ENCODE measurements around the gene TENM4. TPM values are rescaled to one million over a fixed set of nuclear protein-coding genes. Genes with fewer than 3 reads are reported as not detected.
A peak's percentile ranks its signal among the peaks of the same experiment; 100 is the strongest.

The TENM4 gene
- polyA plus RNA-seq, 3 donors, result 0.31 to 1.7 TPM; not detected in 1

DNA sequence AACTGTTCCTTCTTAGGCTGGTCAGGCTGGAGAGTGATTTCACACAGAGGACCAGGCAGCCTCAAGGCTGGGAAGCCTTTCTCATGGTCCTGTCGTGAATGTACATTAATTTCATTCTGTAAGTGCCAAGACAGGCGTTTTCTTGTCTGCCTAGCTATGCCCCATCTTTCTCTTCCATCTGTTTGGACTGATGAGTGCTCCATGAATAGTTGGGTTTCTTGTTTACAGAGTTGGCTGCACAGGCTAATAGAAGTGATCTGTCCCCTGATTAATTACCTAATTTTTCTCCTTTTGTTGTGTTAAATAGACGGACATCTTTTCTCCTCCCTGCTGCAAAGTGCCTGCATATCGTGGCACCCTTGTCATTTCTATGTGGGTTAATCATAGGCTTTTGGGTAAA lies 730.4 kb downstream of the TENM4 start:
- DNase-seq, result no peak
- H3K9ac ChIP-seq (ENCODE audit: insufficient read depth, low read length, poor library complexity, severe bottlenecking), result no peak overlapping the region
- no peaks in the 10 kb centered on the region for H4K20me1 ChIP-seq (ENCODE audit: insufficient read depth, low read length)
- H3K4me3 Mint-ChIP-seq, result no peak overlapping the region
- H3K27me3 ChIP-seq (ENCODE audit: control insufficient read depth in 2 of 2, insufficient read depth in 2 of 2, low read length in 2 of 2), result no peaks in the 10 kb centered on the region
- no peaks in the 10 kb centered on the region for H3K79me2 ChIP-seq (ENCODE audit: insufficient read depth, low read length)
- H3K27ac ChIP-seq (ENCODE audit: low read depth in 1 of 2, low read length in 2 of 2), result no peak overlapping the region
- no peaks in the 10 kb centered on the region for H3K36me3 Mint-ChIP-seq
- no peak overlapping the region for H2AFZ ChIP-seq (ENCODE audit: insufficient read depth, low read depth, low read length, poor library complexity, severe bottlenecking)
- peaks cover 0 to 2% (median 0%) of the 10 kb centered on the region in 7 donors for H3K9me3 Mint-ChIP-seq
- WGBS (ENCODE audit: insufficient coverage), result 94% methylated on average over 2 of the region's 4 CpGs
- H3K9me3 ChIP-seq (replicated peaks in 1 of 2; ENCODE audit: control insufficient read depth in 1 of 2, insufficient read depth in 1 of 2, low read length in 2 of 2), result no peaks in the 10 kb centered on the region
- H3K4me1 ChIP-seq (ENCODE audit: control insufficient read depth in 1 of 2, insufficient read depth in 2 of 2, low read length in 2 of 2), result no peaks in the 10 kb centered on the region
- intact Hi-C loops (cut with micrococcal nuclease), result no loop called here
- TF ChIP-seq, protein P1, sequence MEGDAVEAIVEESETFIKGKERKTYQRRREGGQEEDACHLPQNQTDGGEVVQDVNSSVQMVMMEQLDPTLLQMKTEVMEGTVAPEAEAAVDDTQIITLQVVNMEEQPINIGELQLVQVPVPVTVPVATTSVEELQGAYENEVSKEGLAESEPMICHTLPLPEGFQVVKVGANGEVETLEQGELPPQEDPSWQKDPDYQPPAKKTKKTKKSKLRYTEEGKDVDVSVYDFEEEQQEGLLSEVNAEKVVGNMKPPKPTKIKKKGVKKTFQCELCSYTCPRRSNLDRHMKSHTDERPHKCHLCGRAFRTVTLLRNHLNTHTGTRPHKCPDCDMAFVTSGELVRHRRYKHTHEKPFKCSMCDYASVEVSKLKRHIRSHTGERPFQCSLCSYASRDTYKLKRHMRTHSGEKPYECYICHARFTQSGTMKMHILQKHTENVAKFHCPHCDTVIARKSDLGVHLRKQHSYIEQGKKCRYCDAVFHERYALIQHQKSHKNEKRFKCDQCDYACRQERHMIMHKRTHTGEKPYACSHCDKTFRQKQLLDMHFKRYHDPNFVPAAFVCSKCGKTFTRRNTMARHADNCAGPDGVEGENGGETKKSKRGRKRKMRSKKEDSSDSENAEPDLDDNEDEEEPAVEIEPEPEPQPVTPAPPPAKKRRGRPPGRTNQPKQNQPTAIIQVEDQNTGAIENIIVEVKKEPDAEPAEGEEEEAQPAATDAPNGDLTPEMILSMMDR (IDR thresholded peaks at IDR 0.05), result no peak
- H3K36me3 ChIP-seq (replicated peaks in 1 of 2; ENCODE audit: control insufficient read depth in 1 of 2, insufficient read depth in 2 of 2, low read length in 2 of 2), result no peaks in the 10 kb centered on the region
- no peak overlapping the region for H3K4me2 ChIP-seq (replicated peaks; ENCODE audit: extremely low read depth, low read length, poor library complexity, severe bottlenecking)
- H3K27me3 Mint-ChIP-seq (ENCODE audit: low read depth in 3 of 3), result peaks cover 5 to 8% (median 7%) of the 10 kb centered on the region in 3 donors
- H3K4me1 Mint-ChIP-seq, result no peaks in the 10 kb centered on the region
- H3K4me3 ChIP-seq (replicated peaks in 1 of 3; ENCODE audit: low read depth in 2 of 3, low read length in 3 of 3), result no peak overlapping the region
- no peak overlapping the region for H3K27ac Mint-ChIP-seq

DNA sequence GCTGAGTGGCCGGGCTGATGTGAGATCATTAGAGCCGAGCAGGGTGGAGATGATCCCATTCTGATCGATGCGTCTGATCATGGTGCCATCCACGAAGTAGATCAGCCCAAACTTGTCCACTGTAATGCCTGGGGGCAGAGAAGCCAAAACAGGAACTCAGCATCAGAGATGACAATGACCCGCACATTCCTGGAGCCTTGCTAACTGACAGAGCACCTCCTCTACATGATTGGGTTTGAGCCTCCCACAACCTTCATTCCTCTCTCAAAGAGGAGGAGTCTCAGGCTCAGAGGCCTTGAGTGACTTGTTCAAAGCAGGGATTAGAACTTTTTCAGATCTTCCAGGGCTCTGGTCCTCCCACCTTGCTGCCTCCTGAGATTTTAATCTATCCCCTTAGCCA lies 732.4 kb downstream of the TENM4 start:
- Histone ChIP-seq H3K36me3 (replicated peaks in 1 of 2; ENCODE audit: control insufficient read depth in 1 of 2, insufficient read depth in 2 of 2, low read length in 2 of 2) (no peaks in the 10 kb centered on the region), H3K27ac (ENCODE audit: low read depth in 1 of 2, low read length in 2 of 2) (no peak overlapping the region), H3K9ac (ENCODE audit: insufficient read depth, low read length, poor library complexity, severe bottlenecking) (no peak overlapping the region), H3K27me3 (ENCODE audit: control insufficient read depth in 2 of 2, insufficient read depth in 2 of 2, low read length in 2 of 2) (no peaks in the 10 kb centered on the region), H3K79me2 (ENCODE audit: insufficient read depth, low read length) (no peaks in the 10 kb centered on the region), H4K20me1 (ENCODE audit: insufficient read depth, low read length) (no peaks in the 10 kb centered on the region), H3K4me2 (replicated peaks; ENCODE audit: extremely low read depth, low read length, poor library complexity, severe bottlenecking) (no peak overlapping the region), H3K4me1 (ENCODE audit: control insufficient read depth in 1 of 2, insufficient read depth in 2 of 2, low read length in 2 of 2) (no peaks in the 10 kb centered on the region), H3K9me3 (replicated peaks in 1 of 2; ENCODE audit: control insufficient read depth in 1 of 2, insufficient read depth in 1 of 2, low read length in 2 of 2) (no peaks in the 10 kb centered on the region), H2AFZ (ENCODE audit: insufficient read depth, low read depth, low read length, poor library complexity, severe bottlenecking) (no peak overlapping the region), H3K4me3 (replicated peaks in 1 of 3; ENCODE audit: low read depth in 2 of 3, low read length in 3 of 3) (no peak overlapping the region)
- TF ChIP-seq, protein P1 (IDR thresholded peaks at IDR 0.05), result no peak
- DNase-seq, result no peak
- 94% methylated on average over 6 of the region's 6 CpGs for WGBS (ENCODE audit: insufficient coverage)
- intact Hi-C loops (cut with micrococcal nuclease), result no loop called here
- no peaks in the 10 kb centered on the region for H3K4me1 Mint-ChIP-seq
- H3K36me3 Mint-ChIP-seq, result no peaks in the 10 kb centered on the region
- H3K27ac Mint-ChIP-seq, result peak overlapping the region in 1 of 7 donors; percentile 21
- peaks cover 0 to 2% (median 0%) of the 10 kb centered on the region in 7 donors for H3K9me3 Mint-ChIP-seq
- no peak overlapping the region for H3K4me3 Mint-ChIP-seq
- peaks cover 0 to 7% (median 6%) of the 10 kb centered on the region in 3 donors for H3K27me3 Mint-ChIP-seq (ENCODE audit: low read depth in 3 of 3)

Data from CD14-positive monocyte (primary cell).